HEK293 (cell line): ENCODE results near the gene AMBRA1.

Source experiments
- CTCF ChIA-PET: fragments of 350-600 bp; formaldehyde crosslinking; extraction: SDS; loops from one replicate; lab custom pipeline; 2021; ENCODE audit warnings: antibody characterized with exemption; lab: Yijun Ruan, JAX
- POLR2A ChIA-PET: fragments of 300-600 bp; formaldehyde crosslinking; extraction: SDS; loops from one replicate; lab custom pipeline; 2020; ENCODE audit warnings: antibody characterized with exemption, inconsistent platforms; lab: Yijun Ruan, JAX
- H3K27ac ChIP-seq: fragments of 200-500 bp; sonication (Bioruptor generic); 2 replicates; pipeline ENCODE4 v1.5.1; 2014; ENCODE audit warnings: low read depth, low read length, control low read depth, inconsistent platforms; ENCODE audit errors: extremely low read depth
- H3K36me3 ChIP-seq, 2 experiments: fragments of 200-500 bp in 1 of 2; sonication (Bioruptor generic) in 1 of 2; 1 replicate in 1 of 2; 2 replicates in 1 of 2; pipeline ENCODE4 v1.5.1; 2014 to 2017; ENCODE audit warnings: inconsistent platforms in 2 of 2, low read length in 2 of 2; ENCODE audit not compliant: control insufficient read depth in 2 of 2, insufficient read depth in 1 of 2
- H3K4me1 ChIP-seq: fragments of 200-500 bp; sonication (Bioruptor generic); 2 replicates; pipeline ENCODE4 v1.5.1; 2014; ENCODE audit warnings: mild to moderate bottlenecking, low read length, inconsistent platforms; ENCODE audit not compliant: control insufficient read depth, insufficient read depth
- H3K4me3 ChIP-seq: 2 replicates; pipeline ENCODE4 v1.5.1; 2011; ENCODE audit warnings: low read depth, mild to moderate bottlenecking, control low read depth, low read length, moderate library complexity
- H3K9me3 ChIP-seq: fragments of 200-500 bp; sonication (Bioruptor generic); 2 replicates; pipeline ENCODE4 v1.5.1; 2014; ENCODE audit warnings: low read depth, low read length, inconsistent platforms; ENCODE audit not compliant: control insufficient read depth, insufficient read depth
- KLF17 ChIP-seq: fragments of 450-650 bp; formaldehyde crosslinking; IDR thresholded peaks from 2 replicates; pipeline ENCODE4 v1.5.1; 2016; ENCODE audit warnings: missing biosample characterization, missing genetic modification characterization
- MEIS1 ChIP-seq: sonication (generic); formaldehyde crosslinking; IDR thresholded peaks from 2 replicates; pipeline ENCODE4 v1.8.1; 2022; ENCODE audit warnings: missing genetic modification reagents, mild to moderate bottlenecking, borderline replicate concordance
- MYNN ChIP-seq: fragments of 450-650 bp; formaldehyde crosslinking; IDR thresholded peaks from 2 replicates; pipeline ENCODE4 v1.5.1; 2016; ENCODE audit warnings: missing biosample characterization, missing genetic modification characterization, borderline replicate concordance
- PATZ1 ChIP-seq: fragments of 450-650 bp; formaldehyde crosslinking; IDR thresholded peaks from 2 replicates; pipeline ENCODE4 v1.5.1; 2016; ENCODE audit warnings: missing biosample characterization, missing genetic modification characterization
- PBX3 ChIP-seq: sonication (generic); formaldehyde crosslinking; IDR thresholded peaks from 2 replicates; pipeline ENCODE4 v1.8.1; 2022; ENCODE audit warnings: mild to moderate bottlenecking, moderate library complexity, missing genetic modification reagents
- PRDM4 ChIP-seq: fragments of 450-650 bp; formaldehyde crosslinking; IDR thresholded peaks from 2 replicates; pipeline ENCODE4 v1.5.1; 2017; ENCODE audit warnings: missing biosample characterization, missing genetic modification characterization
- SP2 ChIP-seq: fragments of 450-650 bp; formaldehyde crosslinking; IDR thresholded peaks from 2 replicates; pipeline ENCODE4 v1.5.1; 2016; ENCODE audit warnings: missing biosample characterization, missing genetic modification characterization
- SP3 ChIP-seq: fragments of 450-650 bp; formaldehyde crosslinking; IDR thresholded peaks from 2 replicates; pipeline ENCODE4 v1.5.1; 2016; ENCODE audit warnings: missing biosample characterization, missing genetic modification characterization
- SP7 ChIP-seq: fragments of 450-650 bp; formaldehyde crosslinking; IDR thresholded peaks from 2 replicates; pipeline ENCODE4 v1.5.1; 2016; ENCODE audit warnings: missing biosample characterization, missing genetic modification characterization
- ZBTB17 ChIP-seq: fragments of 450-650 bp; formaldehyde crosslinking; IDR thresholded peaks from 2 replicates; pipeline ENCODE4 v1.5.1; 2016; ENCODE audit warnings: missing biosample characterization, missing genetic modification characterization
- ZBTB44 ChIP-seq: fragments of 450-650 bp; IDR thresholded peaks from 2 replicates; pipeline ENCODE4 v1.5.1; 2018; ENCODE audit warnings: missing biosample characterization, mild to moderate bottlenecking, missing genetic modification characterization
- ZBTB48 ChIP-seq: fragments of 450-650 bp; formaldehyde crosslinking; IDR thresholded peaks from 2 replicates; pipeline ENCODE4 v1.5.1; 2016; ENCODE audit warnings: missing biosample characterization, missing genetic modification characterization
- ZEB2 ChIP-seq: fragments of 450-650 bp; formaldehyde crosslinking; IDR thresholded peaks from 2 replicates; pipeline ENCODE4 v1.5.1; 2016; ENCODE audit warnings: missing biosample characterization, missing genetic modification characterization
- ZFHX2 ChIP-seq: fragments of 450-650 bp; formaldehyde crosslinking; conservative IDR thresholded peaks from 2 replicates; pipeline ENCODE4 v1.5.1; 2016; ENCODE audit warnings: missing biosample characterization, missing genetic modification characterization
- ZNF2 ChIP-seq: fragments of 450-650 bp; formaldehyde crosslinking; IDR thresholded peaks from 2 replicates; pipeline ENCODE4 v1.5.1; 2016; ENCODE audit warnings: missing biosample characterization, missing genetic modification characterization
- ZNF335 ChIP-seq: fragments of 450-650 bp; formaldehyde crosslinking; conservative IDR thresholded peaks from 2 replicates; pipeline ENCODE4 v1.5.1; 2016; ENCODE audit warnings: missing biosample characterization, missing genetic modification characterization
- ZNF341 ChIP-seq: fragments of 450-650 bp; formaldehyde crosslinking; IDR thresholded peaks from 2 replicates; pipeline ENCODE4; 2016; ENCODE audit warnings: low read depth, missing biosample characterization, missing genetic modification characterization
- ZNF366 ChIP-seq: fragments of 450-650 bp; formaldehyde crosslinking; conservative IDR thresholded peaks from 2 replicates; pipeline ENCODE4 v1.5.1; 2016; ENCODE audit warnings: missing biosample characterization, missing genetic modification characterization
- ZNF404 ChIP-seq: fragments of 450-650 bp; formaldehyde crosslinking; IDR thresholded peaks from 2 replicates; pipeline ENCODE4 v1.5.1; 2017; ENCODE audit warnings: missing biosample characterization, missing genetic modification characterization
- ZNF501 ChIP-seq: fragments of 450-650 bp; formaldehyde crosslinking; IDR thresholded peaks from 2 replicates; pipeline ENCODE4 v1.5.1; 2016; ENCODE audit warnings: missing biosample characterization, missing genetic modification characterization
- ZNF530 ChIP-seq: fragments of 450-650 bp; formaldehyde crosslinking; IDR thresholded peaks from 2 replicates; pipeline ENCODE4 v1.5.1; 2016; ENCODE audit warnings: low read depth, missing biosample characterization, missing genetic modification characterization
- ZNF600 ChIP-seq: fragments of 450-650 bp; formaldehyde crosslinking; IDR thresholded peaks from 2 replicates; pipeline ENCODE4 v1.5.1; 2016; ENCODE audit warnings: missing biosample characterization, missing genetic modification characterization
- ZNF629 ChIP-seq: fragments of 450-650 bp; formaldehyde crosslinking; IDR thresholded peaks from 2 replicates; pipeline ENCODE4 v1.5.1; 2017; ENCODE audit warnings: missing biosample characterization, missing genetic modification characterization
- ZNF660 ChIP-seq: fragments of 450-650 bp; IDR thresholded peaks from 2 replicates; pipeline ENCODE4 v1.5.1; 2018; ENCODE audit warnings: missing biosample characterization, mild to moderate bottlenecking, missing genetic modification characterization
- ZNF792 ChIP-seq: fragments of 450-650 bp; formaldehyde crosslinking; IDR thresholded peaks from 2 replicates; pipeline ENCODE4 v1.5.1; 2016; ENCODE audit warnings: missing biosample characterization, missing genetic modification characterization

The AMBRA1 gene

GRCh38 chr11:46346886-46347636, 246.8 kb downstream of the AMBRA1 start, which contains the start of gene DGKZ:
TSS of gene DGKZ (plus strand) at chr11:46347463. CDS start at chr11:46347660, 197 bp downstream.
- H3K4me1 ChIP-seq: no peaks in the 10 kb centered on the region; the same call in 1 of the 2 replicates
- H3K27ac ChIP-seq: peak within 1 kb of the TSS; percentile 64; the same call in 1 of the 2 replicates
- H3K36me3 ChIP-seq: peaks cover 0 to 12% of the 10 kb centered on the region in 2 experiments; a peak in 1 of 3 replicates
- TF ChIP-seq PRDM4 (tag by site-specific recombination) (no peak), ZNF660 (tag by site-specific recombination) (peak; percentile 41; the same call in 1 of the 2 replicates), ZNF335 (tag by site-specific recombination) (0 out of 2 replicates have a peak, but pooled peaks have one; percentile 20), KLF17 (tag by site-specific recombination) (0 out of 2 replicates have a peak, but pooled peaks have one; percentile 35), ZNF530 (tag by site-specific recombination) (no peak), ZBTB48 (tag by site-specific recombination) (peak; percentile 70), ZNF341 (tag by site-specific recombination) (peak; percentile 85), ZEB2 (0 out of 2 replicates have a peak, but pooled peaks have one; percentile 26), SP2 (peak; percentile 63), MEIS1 (CRISPR knock-in tag) (no peak), ZNF501 (tag by site-specific recombination) (0 out of 2 replicates have a peak, but pooled peaks have one; percentile 24), ZNF366 (peak; percentile 36; the same call in 1 of the 2 replicates), ZNF2 (tag by site-specific recombination) (0 out of 2 replicates have a peak, but pooled peaks have one; percentile 55), SP3 (tag by site-specific recombination) (peak; percentile 69), PBX3 (CRISPR knock-in tag) (peak; percentile 41; the same call in 1 of the 2 replicates), ZNF792 (tag by site-specific recombination) (peak; percentile 31; the same call in 1 of the 2 replicates), ZNF600 (tag by site-specific recombination) (peak; percentile 56), MYNN (tag by site-specific recombination) (0 out of 2 replicates have a peak, but pooled peaks have one; percentile 17), ZNF629 (no peak), ZBTB17 (peak; percentile 39; the same call in 1 of the 2 replicates), ZNF404 (no peak), SP7 (tag by site-specific recombination) (0 out of 2 replicates have a peak, but pooled peaks have one; percentile 42), ZBTB44 (tag by site-specific recombination) (0 out of 2 replicates have a peak, but pooled peaks have one; percentile 19), PATZ1 (tag by site-specific recombination) (peak; percentile 22; the same call in 1 of the 2 replicates), ZFHX2 (tag by site-specific recombination) (peak; percentile 30; the same call in 1 of the 2 replicates)
- ChIA-PET CTCF (interaction anchor here (0.6 to 10.0 kb wide), 16 partner anchors 8 to 1184 kb away, joined by 3 to 98 read pairs (median 4); no protein-coding TSS in a partner anchor), POLR2A (no interaction called here)
- H3K9me3 ChIP-seq: no peaks in the 10 kb centered on the region
- H3K4me3 ChIP-seq: peak within 1 kb of the TSS; percentile 85
